ENCODE measurements around the gene CSTPP1.
A peak's percentile ranks its signal among the peaks of the same experiment; 100 is the strongest.

Gene CSTPP1

GRCh38 chr11:46906609-46907041 lies 29.9 kb upstream of the CSTPP1 start:
- H3K4me2 ChIP-seq = no peak overlapping the region
- no peaks in the 10 kb centered on the region for H4K20me1 ChIP-seq
- no peaks in the 10 kb centered on the region for H3K9me3 ChIP-seq (replicated peaks in 1 of 11)
- H3K4me1 ChIP-seq = no peaks in the 10 kb centered on the region
- no peak overlapping the region for H3K9ac ChIP-seq
- no peak for TF ChIP-seq Cebpa-rat (IDR thresholded peaks at IDR 0.05)
- no peak overlapping the region for H3K4me3 ChIP-seq
- H3K27me3 ChIP-seq = no peaks in the 10 kb centered on the region; a peak in 1 of 22 replicates
- no peak overlapping the region for H3K27ac ChIP-seq
- H3K36me3 ChIP-seq = no peaks in the 10 kb centered on the region

GRCh38 chr11:46907606-46908005 lies 29.0 kb upstream of the CSTPP1 start:
- no peak for TF ChIP-seq Cebpa-rat (IDR thresholded peaks at IDR 0.05)
- H3K36me3 ChIP-seq = no peaks in the 10 kb centered on the region
- H4K20me1 ChIP-seq = no peaks in the 10 kb centered on the region
- no peak overlapping the region for H3K4me2 ChIP-seq
- peaks cover 4 to 6% (median 5%) of the 10 kb centered on the region in 10 experiments for H3K4me1 ChIP-seq
- no peak overlapping the region for H3K4me3 ChIP-seq
- H3K27ac ChIP-seq = no peak overlapping the region
- peaks cover 4 to 9% (median 6%) of the 10 kb centered on the region in 11 experiments; a peak in 20 of 22 replicates for H3K27me3 ChIP-seq
- no peak overlapping the region for H3K9ac ChIP-seq
- H3K9me3 ChIP-seq (replicated peaks in 1 of 11) = no peaks in the 10 kb centered on the region

- peaks cover 54 to 60% (median 56%) of the 10 kb centered on the region in 11 experiments for H3K27me3 ChIP-seq
- no peaks in the 10 kb centered on the region for H3K9me3 ChIP-seq (replicated peaks in 1 of 11)
- H3K4me2 ChIP-seq = peak overlapping the region; percentile 28 to 71 (median 57)
- H3K4me1 ChIP-seq = peaks cover 22 to 28% (median 24%) of the 10 kb centered on the region in 10 experiments
- no peak overlapping the region for H3K27ac ChIP-seq
- no peak overlapping the region for H3K4me3 ChIP-seq
- H4K20me1 ChIP-seq = peaks cover 0 to 23% (median 13%) of the 10 kb centered on the region in 11 experiments; a peak in 18 of 22 replicates
- no peak overlapping the region for H3K9ac ChIP-seq
- no peak for TF ChIP-seq Cebpa-rat (IDR thresholded peaks at IDR 0.05)
- H3K36me3 ChIP-seq = no peaks in the 10 kb centered on the region
Measured at GRCh38 chr11:46912526-46913150, 23.9 kb upstream of the CSTPP1 start.

- Histone ChIP-seq H3K4me3 (no peak overlapping the region), H3K4me1 (peaks cover 27 to 34% (median 29%) of the 10 kb centered on the region in 10 experiments)
Measured at GRCh38 chr11:46913484-46913883, 23.1 kb upstream of the CSTPP1 start.

GRCh38 chr11:46914363-46914762 lies 22.2 kb upstream of the CSTPP1 start:
- Histone ChIP-seq H3K27me3 (peaks cover 71 to 77% (median 73%) of the 10 kb centered on the region in 11 experiments), H3K36me3 (no peaks in the 10 kb centered on the region), H3K4me2 (no peak overlapping the region), H3K4me1 (peaks cover 27 to 38% (median 36%) of the 10 kb centered on the region in 10 experiments), H3K9me3 (replicated peaks in 1 of 11) (no peaks in the 10 kb centered on the region), H4K20me1 (peaks cover 0 to 36% (median 18%) of the 10 kb centered on the region in 11 experiments; a peak in 18 of 22 replicates), H3K27ac (no peak overlapping the region), H3K9ac (no peak overlapping the region), H3K4me3 (no peak overlapping the region)
- no peak for TF ChIP-seq Cebpa-rat (IDR thresholded peaks at IDR 0.05)

More at GRCh38 chr11:46913484-46913883, 23.1 kb upstream of the CSTPP1 start:
- Histone ChIP-seq H4K20me1 (peaks cover 0 to 29% (median 18%) of the 10 kb centered on the region in 11 experiments; a peak in 18 of 22 replicates), H3K9ac (no peak overlapping the region), H3K27ac (no peak overlapping the region), H3K9me3 (replicated peaks in 1 of 11) (no peaks in the 10 kb centered on the region), H3K27me3 (peaks cover 62 to 68% (median 65%) of the 10 kb centered on the region in 11 experiments), H3K4me2 (0 out of 22 replicates have a peak overlapping the region, but pooled peaks of 1 of the 11 experiments have one; percentile 53), H3K36me3 (no peaks in the 10 kb centered on the region)
- no peak for TF ChIP-seq Cebpa-rat (IDR thresholded peaks at IDR 0.05)

- peaks cover 0 to 36% (median 18%) of the 10 kb centered on the region in 11 experiments; a peak in 18 of 22 replicates for H4K20me1 ChIP-seq
- no peak overlapping the region for H3K27ac ChIP-seq
- H3K9ac ChIP-seq = no peak overlapping the region
- TF ChIP-seq Cebpa-rat (IDR thresholded peaks at IDR 0.05) = no peak
- H3K4me1 ChIP-seq = peaks cover 27 to 38% (median 36%) of the 10 kb centered on the region in 10 experiments
- H3K4me3 ChIP-seq = no peak overlapping the region
- no peaks in the 10 kb centered on the region for H3K9me3 ChIP-seq (replicated peaks in 1 of 11)
- H3K36me3 ChIP-seq = no peaks in the 10 kb centered on the region
- H3K27me3 ChIP-seq = peaks cover 77 to 82% (median 79%) of the 10 kb centered on the region in 11 experiments
- no peak overlapping the region for H3K4me2 ChIP-seq
Measured at GRCh38 chr11:46914910-46915309, 21.7 kb upstream of the CSTPP1 start.

- no peaks in the 10 kb centered on the region for H3K9me3 ChIP-seq (replicated peaks in 1 of 11)
- peaks cover 77 to 88% (median 80%) of the 10 kb centered on the region in 11 experiments for H3K27me3 ChIP-seq
- H3K4me3 ChIP-seq = peak overlapping the region; percentile 10 to 75 (median 64); a peak in 18 of 20 replicates
- H3K4me1 ChIP-seq = peaks cover 27 to 38% (median 36%) of the 10 kb centered on the region in 10 experiments
- no peaks in the 10 kb centered on the region for H3K36me3 ChIP-seq
- H4K20me1 ChIP-seq = peaks cover 0 to 36% (median 18%) of the 10 kb centered on the region in 11 experiments; a peak in 18 of 22 replicates
- H3K4me2 ChIP-seq = peak overlapping the region; percentile 91 to 100 (median 96)
- H3K27ac ChIP-seq = no peak overlapping the region
- H3K9ac ChIP-seq = no peak overlapping the region; a peak in 1 of 22 replicates
- TF ChIP-seq Cebpa-rat (IDR thresholded peaks at IDR 0.05) = no peak
Measured at GRCh38 chr11:46916286-46917108, 20.1 kb upstream of the CSTPP1 start.

GRCh38 chr11:46917109-46917761 lies 19.3 kb upstream of the CSTPP1 start:
- Histone ChIP-seq H3K4me1 (peaks cover 25 to 37% (median 35%) of the 10 kb centered on the region in 10 experiments), H4K20me1 (peaks cover 0 to 36% (median 18%) of the 10 kb centered on the region in 11 experiments; a peak in 18 of 22 replicates), H3K27ac (no peak overlapping the region), H3K9me3 (replicated peaks in 1 of 11) (no peaks in the 10 kb centered on the region), H3K4me3 (peak overlapping the region; percentile 56 to 75 (median 64)), H3K9ac (peak overlapping the region in 4 of 11 experiments; percentile 62 to 73 (median 66); a peak in 4 of 22 replicates), H3K4me2 (peak overlapping the region; percentile 91 to 100 (median 96)), H3K36me3 (no peaks in the 10 kb centered on the region), H3K27me3 (peaks cover 76 to 86% (median 78%) of the 10 kb centered on the region in 11 experiments)
- no peak for TF ChIP-seq Cebpa-rat (IDR thresholded peaks at IDR 0.05)
